Measurements from ENCODE around the gene ABRACL. TPM values are rescaled to one million over a fixed set of nuclear protein-coding genes. Genes with fewer than 3 reads are reported as not detected.

ABRACL gene
- total RNA-seq, result 28.8 and 30.8 TPM in 2 replicates

GRCh38 chr6:139028658-139029469 is at the start of gene ABRACL:
Gene ABRACL, plus strand, starts transcription at chr6:139028745. Its CDS starts 5,416 bp downstream, at chr6:139034161.

GRCh38 chr6:138987643-138988468 is 40.7 kb upstream of the ABRACL start, which contains the start of gene REPS1:
Gene REPS1, minus strand, starts transcription at chr6:138988253. Its CDS starts 571 bp downstream, at chr6:138987682.

Other genes with a start within 250 kb of the ABRACL start
- gene ECT2L, start 232.7 kb upstream of the ABRACL start, total RNA-seq, result not detected in 2 replicates
- gene REPS1, start 40.5 kb upstream of the ABRACL start, total RNA-seq, result 15.7 and 19.3 TPM in 2 replicates
- gene HECA, start 106.3 kb downstream of the ABRACL start, total RNA-seq, result 11.9 and 15.9 TPM in 2 replicates

Measured in pericardium fibroblast (primary cell).